GM23338 (cell line): Measurements from ENCODE around the gene KIF15.

Experiments used
- CREB1 ChIP-seq: fragments of 250-450 bp; sonication (Bioruptor Pico); IDR thresholded peaks from 2 replicates; pipeline ENCODE4 v1.5.0; 2020; ENCODE audit warnings: low read depth, mild to moderate bottlenecking, moderate library complexity
- EZH2 ChIP-seq: fragments of 200-600 bp; sonication (generic); IDR thresholded peaks from one replicate; pipeline ENCODE4 v1.8.0; 2017; ENCODE audit warnings: antibody characterized with exemption, mild to moderate bottlenecking, low read depth; ENCODE audit not compliant: unreplicated experiment
- NANOG ChIP-seq: IDR thresholded peaks from 2 replicates; pipeline ENCODE4 v1.6.1; 2016; ENCODE audit warnings: antibody characterized with exemption, borderline replicate concordance
- POLR2AphosphoS5 ChIP-seq: IDR thresholded peaks from 2 replicates; pipeline ENCODE4 v1.6.1; 2016; ENCODE audit warnings: antibody characterized with exemption, low read depth
- STAT1 ChIP-seq: IDR thresholded peaks from one replicate; pipeline ENCODE4 v1.6.1; 2016; ENCODE audit warnings: antibody characterized with exemption; ENCODE audit not compliant: unreplicated experiment
- ZNF331 ChIP-seq: fragments of 250-450 bp; sonication (Bioruptor Pico); IDR thresholded peaks from 2 replicates; pipeline ENCODE4 v1.5.0; 2020; ENCODE audit warnings: low read depth, mild to moderate bottlenecking, moderate library complexity
- TF ChIP-seq, protein P1 (sequence below), 2 experiments: fragments of 200-600 bp in 1 of 2; sonication (generic) in 1 of 2; conservative IDR thresholded peaks; 2 replicates each; pipeline versions ENCODE4 v1.5.1 to v1.6.1; 2016 to 2017; ENCODE audit warnings: antibody characterized with exemption in 2 of 2, low read depth in 2 of 2, mild to moderate bottlenecking in 2 of 2, moderate library complexity in 1 of 2
- TF ChIP-seq, protein P2 (sequence below): IDR thresholded peaks from one replicate; pipeline ENCODE4 v1.6.1; 2018; ENCODE audit warnings: antibody characterized with exemption; ENCODE audit not compliant: unreplicated experiment

DNA sequence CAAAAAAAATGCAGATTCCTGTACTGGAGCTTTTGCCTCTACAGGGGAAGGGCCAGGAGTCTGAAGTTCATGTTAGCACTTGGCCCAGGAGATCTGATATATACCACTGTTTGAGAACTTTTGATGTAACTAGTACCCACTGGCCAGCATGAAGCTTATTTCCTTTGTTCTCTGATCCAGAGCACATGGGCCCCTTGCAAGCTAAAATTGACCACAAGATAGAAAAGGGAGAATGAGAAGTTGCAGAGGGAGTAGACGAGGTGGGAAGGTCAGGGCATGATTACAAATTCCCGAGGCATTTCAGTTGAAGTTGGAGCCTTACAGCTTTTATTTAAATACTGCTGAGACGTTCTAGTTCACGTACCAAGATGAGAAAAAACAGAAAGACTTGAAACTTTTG lies 141.0 kb downstream of the KIF15 start:
- TF ChIP-seq, protein P1, sequence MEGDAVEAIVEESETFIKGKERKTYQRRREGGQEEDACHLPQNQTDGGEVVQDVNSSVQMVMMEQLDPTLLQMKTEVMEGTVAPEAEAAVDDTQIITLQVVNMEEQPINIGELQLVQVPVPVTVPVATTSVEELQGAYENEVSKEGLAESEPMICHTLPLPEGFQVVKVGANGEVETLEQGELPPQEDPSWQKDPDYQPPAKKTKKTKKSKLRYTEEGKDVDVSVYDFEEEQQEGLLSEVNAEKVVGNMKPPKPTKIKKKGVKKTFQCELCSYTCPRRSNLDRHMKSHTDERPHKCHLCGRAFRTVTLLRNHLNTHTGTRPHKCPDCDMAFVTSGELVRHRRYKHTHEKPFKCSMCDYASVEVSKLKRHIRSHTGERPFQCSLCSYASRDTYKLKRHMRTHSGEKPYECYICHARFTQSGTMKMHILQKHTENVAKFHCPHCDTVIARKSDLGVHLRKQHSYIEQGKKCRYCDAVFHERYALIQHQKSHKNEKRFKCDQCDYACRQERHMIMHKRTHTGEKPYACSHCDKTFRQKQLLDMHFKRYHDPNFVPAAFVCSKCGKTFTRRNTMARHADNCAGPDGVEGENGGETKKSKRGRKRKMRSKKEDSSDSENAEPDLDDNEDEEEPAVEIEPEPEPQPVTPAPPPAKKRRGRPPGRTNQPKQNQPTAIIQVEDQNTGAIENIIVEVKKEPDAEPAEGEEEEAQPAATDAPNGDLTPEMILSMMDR (conservative IDR thresholded peaks at IDR 0.05; ENCODE audit: low read depth in 2 of 2): no peak
- TF ChIP-seq STAT1: no peak
- TF ChIP-seq CREB1 (CRISPR knock-in tag): no peak
- TF ChIP-seq ZNF331 (CRISPR knock-in tag): no peak
- TF ChIP-seq POLR2AphosphoS5: no peak
- no peak for TF ChIP-seq NANOG
- TF ChIP-seq EZH2: no peak
- TF ChIP-seq, protein P2, sequence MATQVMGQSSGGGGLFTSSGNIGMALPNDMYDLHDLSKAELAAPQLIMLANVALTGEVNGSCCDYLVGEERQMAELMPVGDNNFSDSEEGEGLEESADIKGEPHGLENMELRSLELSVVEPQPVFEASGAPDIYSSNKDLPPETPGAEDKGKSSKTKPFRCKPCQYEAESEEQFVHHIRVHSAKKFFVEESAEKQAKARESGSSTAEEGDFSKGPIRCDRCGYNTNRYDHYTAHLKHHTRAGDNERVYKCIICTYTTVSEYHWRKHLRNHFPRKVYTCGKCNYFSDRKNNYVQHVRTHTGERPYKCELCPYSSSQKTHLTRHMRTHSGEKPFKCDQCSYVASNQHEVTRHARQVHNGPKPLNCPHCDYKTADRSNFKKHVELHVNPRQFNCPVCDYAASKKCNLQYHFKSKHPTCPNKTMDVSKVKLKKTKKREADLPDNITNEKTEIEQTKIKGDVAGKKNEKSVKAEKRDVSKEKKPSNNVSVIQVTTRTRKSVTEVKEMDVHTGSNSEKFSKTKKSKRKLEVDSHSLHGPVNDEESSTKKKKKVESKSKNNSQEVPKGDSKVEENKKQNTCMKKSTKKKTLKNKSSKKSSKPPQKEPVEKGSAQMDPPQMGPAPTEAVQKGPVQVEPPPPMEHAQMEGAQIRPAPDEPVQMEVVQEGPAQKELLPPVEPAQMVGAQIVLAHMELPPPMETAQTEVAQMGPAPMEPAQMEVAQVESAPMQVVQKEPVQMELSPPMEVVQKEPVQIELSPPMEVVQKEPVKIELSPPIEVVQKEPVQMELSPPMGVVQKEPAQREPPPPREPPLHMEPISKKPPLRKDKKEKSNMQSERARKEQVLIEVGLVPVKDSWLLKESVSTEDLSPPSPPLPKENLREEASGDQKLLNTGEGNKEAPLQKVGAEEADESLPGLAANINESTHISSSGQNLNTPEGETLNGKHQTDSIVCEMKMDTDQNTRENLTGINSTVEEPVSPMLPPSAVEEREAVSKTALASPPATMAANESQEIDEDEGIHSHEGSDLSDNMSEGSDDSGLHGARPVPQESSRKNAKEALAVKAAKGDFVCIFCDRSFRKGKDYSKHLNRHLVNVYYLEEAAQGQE: no peak
